Body of pancreas (tissue), 4 donors: ENCODE data around the gene EML6.

ENCODE experiments used
- POLR2A ChIP-seq, 3 donors: fragments of 450-650 bp; IDR thresholded peaks; one replicate each; pipeline ENCODE4 v1.6.1; 2016; ENCODE audit warnings: antibody characterized with exemption in 3 of 3, mild to moderate bottlenecking in 2 of 3
- TF ChIP-seq, protein P1 (sequence below), 7 experiments: fragments of 450-650 bp in 4 of 7; fragments of 200-600 bp in 3 of 7; sonication (generic) in 3 of 7; IDR thresholded peaks; one replicate each; pipeline ENCODE4 v1.5.1; 2016 to 2019; ENCODE audit warnings: antibody characterized with exemption in 7 of 7

DNA sequence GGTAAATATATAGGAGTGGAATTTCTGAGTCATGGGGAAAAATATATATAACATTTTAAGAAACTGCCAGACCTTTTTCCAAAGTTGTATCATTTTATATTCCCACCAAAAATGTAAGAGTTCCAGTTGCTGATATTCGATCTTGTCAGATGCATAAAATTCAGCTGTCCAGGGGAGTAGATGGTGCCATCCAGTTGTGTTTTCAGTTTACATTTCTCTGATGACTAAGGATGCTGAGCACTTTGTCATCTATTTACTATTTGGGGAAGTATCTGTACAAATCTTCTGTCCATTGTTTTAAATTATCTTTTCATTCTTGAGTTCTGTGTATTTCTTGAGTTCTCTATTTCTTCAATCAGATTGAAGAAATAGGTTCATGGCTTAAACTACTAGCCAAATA lies 200.7 kb downstream of the EML6 start:
- TF ChIP-seq, protein P1, sequence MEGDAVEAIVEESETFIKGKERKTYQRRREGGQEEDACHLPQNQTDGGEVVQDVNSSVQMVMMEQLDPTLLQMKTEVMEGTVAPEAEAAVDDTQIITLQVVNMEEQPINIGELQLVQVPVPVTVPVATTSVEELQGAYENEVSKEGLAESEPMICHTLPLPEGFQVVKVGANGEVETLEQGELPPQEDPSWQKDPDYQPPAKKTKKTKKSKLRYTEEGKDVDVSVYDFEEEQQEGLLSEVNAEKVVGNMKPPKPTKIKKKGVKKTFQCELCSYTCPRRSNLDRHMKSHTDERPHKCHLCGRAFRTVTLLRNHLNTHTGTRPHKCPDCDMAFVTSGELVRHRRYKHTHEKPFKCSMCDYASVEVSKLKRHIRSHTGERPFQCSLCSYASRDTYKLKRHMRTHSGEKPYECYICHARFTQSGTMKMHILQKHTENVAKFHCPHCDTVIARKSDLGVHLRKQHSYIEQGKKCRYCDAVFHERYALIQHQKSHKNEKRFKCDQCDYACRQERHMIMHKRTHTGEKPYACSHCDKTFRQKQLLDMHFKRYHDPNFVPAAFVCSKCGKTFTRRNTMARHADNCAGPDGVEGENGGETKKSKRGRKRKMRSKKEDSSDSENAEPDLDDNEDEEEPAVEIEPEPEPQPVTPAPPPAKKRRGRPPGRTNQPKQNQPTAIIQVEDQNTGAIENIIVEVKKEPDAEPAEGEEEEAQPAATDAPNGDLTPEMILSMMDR (IDR thresholded peaks at IDR 0.05) = no peak
- TF ChIP-seq POLR2A (IDR thresholded peaks at IDR 0.05) = no peak
